Measurements from ENCODE around the gene MYO15B. TPM values are rescaled to one million over a fixed set of nuclear protein-coding genes. Genes with fewer than 3 reads are reported as not detected.

MYO15B gene
- total and polyA plus RNA-seq, 2 of the 13 experiments (the other 11 are each of a cell fraction or from before 2014, with no cell fraction given) = 2.8 to 8.1 TPM

DNA sequence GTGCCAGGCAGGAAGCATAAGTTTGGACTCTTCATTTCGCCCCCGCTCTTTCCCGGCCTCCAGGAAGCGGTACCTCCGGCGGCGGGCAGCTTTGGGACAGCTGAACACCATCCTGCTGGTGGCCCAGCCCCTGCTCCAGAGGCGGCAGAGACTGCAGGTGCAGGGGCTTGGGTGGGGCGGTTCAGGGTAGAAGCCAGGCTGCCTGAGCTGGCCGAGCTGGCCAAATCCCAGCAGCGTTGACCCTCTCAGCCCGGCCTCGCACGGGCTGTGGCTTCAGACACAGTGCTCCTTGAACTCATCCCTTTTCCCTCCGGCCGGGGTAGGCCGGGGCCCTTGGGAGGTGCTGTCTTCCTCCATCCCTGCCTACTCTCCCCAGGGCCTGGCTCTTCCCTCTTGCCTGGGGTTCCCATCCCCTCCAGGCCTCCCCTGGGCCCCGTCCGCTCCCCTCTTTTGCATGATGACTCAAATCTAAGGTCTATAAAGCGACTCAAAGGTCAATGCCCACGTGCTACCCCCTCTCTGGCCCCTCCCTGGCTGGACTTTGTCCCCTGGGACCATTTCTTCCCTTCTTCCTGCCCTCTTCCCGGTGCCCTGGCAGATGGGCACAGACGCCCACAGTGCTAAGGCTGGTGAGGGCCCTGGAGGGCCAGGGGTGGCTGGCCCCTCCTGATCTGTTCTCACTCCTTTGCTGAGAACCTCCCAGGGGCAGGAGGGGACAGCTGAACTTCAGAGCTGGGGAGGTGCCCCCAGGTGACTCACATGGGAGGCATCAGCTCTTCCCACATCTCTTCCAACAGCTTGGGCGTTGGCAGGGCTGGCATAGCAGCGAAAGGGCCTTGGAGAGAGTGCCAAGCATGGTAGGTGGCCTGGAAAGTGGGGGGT, 22.7 kb downstream of the MYO15B start (continued):
- no peak for TF ChIP-seq LRRFIP1 (CRISPR knock-in tag; conservative IDR thresholded peaks at IDR 0.05)
- TF ChIP-seq, protein P1, sequence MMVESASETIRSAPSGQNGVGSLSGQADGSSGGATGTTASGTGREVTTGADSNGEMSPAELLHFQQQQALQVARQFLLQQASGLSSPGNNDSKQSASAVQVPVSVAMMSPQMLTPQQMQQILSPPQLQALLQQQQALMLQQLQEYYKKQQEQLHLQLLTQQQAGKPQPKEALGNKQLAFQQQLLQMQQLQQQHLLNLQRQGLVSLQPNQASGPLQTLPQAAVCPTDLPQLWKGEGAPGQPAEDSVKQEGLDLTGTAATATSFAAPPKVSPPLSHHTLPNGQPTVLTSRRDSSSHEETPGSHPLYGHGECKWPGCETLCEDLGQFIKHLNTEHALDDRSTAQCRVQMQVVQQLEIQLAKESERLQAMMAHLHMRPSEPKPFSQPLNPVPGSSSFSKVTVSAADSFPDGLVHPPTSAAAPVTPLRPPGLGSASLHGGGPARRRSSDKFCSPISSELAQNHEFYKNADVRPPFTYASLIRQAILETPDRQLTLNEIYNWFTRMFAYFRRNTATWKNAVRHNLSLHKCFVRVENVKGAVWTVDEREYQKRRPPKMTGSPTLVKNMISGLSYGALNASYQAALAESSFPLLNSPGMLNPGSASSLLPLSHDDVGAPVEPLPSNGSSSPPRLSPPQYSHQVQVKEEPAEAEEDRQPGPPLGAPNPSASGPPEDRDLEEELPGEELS (CRISPR knock-in tag; IDR thresholded peaks at IDR 0.05) = no peak
- TF ChIP-seq PITX1 (CRISPR knock-in tag; IDR thresholded peaks at IDR 0.05) = 0 out of 2 replicates have a peak, but pooled peaks have one; percentile 18
- TF ChIP-seq RFX3 (CRISPR knock-in tag; IDR thresholded peaks at IDR 0.05) = no peak
- no peak for TF ChIP-seq ZNF530 (CRISPR knock-in tag; IDR thresholded peaks at IDR 0.05; ENCODE audit: low read depth)
- TF ChIP-seq ZNF782 (CRISPR knock-in tag; IDR thresholded peaks at IDR 0.05; ENCODE audit: borderline replicate concordance) = no peak
- no peak for TF ChIP-seq ZNF749 (CRISPR knock-in tag; IDR thresholded peaks at IDR 0.05; ENCODE audit: borderline replicate concordance)
- TF ChIP-seq RCOR2 (CRISPR knock-in tag; IDR thresholded peaks at IDR 0.05) = 0 out of 2 replicates have a peak, but pooled peaks have one; percentile 26
- no peak for TF ChIP-seq ZNF382 (CRISPR knock-in tag; IDR thresholded peaks at IDR 0.05; ENCODE audit: borderline replicate concordance)
- TF ChIP-seq ZSCAN9 (CRISPR knock-in tag; IDR thresholded peaks at IDR 0.05; ENCODE audit: borderline replicate concordance) = no peak
- TF ChIP-seq ZNF775 (CRISPR knock-in tag; IDR thresholded peaks at IDR 0.05; ENCODE audit: borderline replicate concordance) = no peak
- TF ChIP-seq NFIB (CRISPR knock-in tag; IDR thresholded peaks at IDR 0.05; ENCODE audit: borderline replicate concordance) = no peak
- TF ChIP-seq MAZ (IDR thresholded peaks at IDR 0.05; ENCODE audit: borderline replicate concordance, low read depth, low read length) = no peak
- peak; percentile 60; the same call in 1 of the 2 replicates for TF ChIP-seq MAZ (CRISPR knock-in tag; IDR thresholded peaks at IDR 0.05; ENCODE audit: low read depth)
- no peak for TF ChIP-seq ZNF431 (CRISPR knock-in tag; IDR thresholded peaks at IDR 0.05; ENCODE audit: borderline replicate concordance, low read depth)
- TF ChIP-seq TBX2 (CRISPR knock-in tag; IDR thresholded peaks at IDR 0.05; ENCODE audit: borderline replicate concordance) = no peak
- no peak for TF ChIP-seq ARID2 (CRISPR knock-in tag; IDR thresholded peaks at IDR 0.05; ENCODE audit: borderline replicate concordance)
- no peak for TF ChIP-seq NFRKB (IDR thresholded peaks at IDR 0.05)
- no peak for TF ChIP-seq ZNF20 (CRISPR knock-in tag; IDR thresholded peaks at IDR 0.05)
- TF ChIP-seq PBX2 (CRISPR knock-in tag; IDR thresholded peaks at IDR 0.05) = no peak
- TF ChIP-seq TAF15 (IDR thresholded peaks at IDR 0.05; ENCODE audit: low read depth, low read length, poor library complexity, severe bottlenecking) = peak; percentile 11
- TF ChIP-seq KDM3A (CRISPR knock-in tag; IDR thresholded peaks at IDR 0.05; ENCODE audit: low read depth) = peak; percentile 19; the same call in 1 of the 2 replicates
- no peak for TF ChIP-seq ZNF724P (CRISPR knock-in tag; IDR thresholded peaks at IDR 0.05; ENCODE audit: borderline replicate concordance)
- TF ChIP-seq SYNCRIP (IDR thresholded peaks at IDR 0.05; ENCODE audit: insufficient read depth, low read depth, low read length) = no peak
- TF ChIP-seq HDAC6 (IDR thresholded peaks at IDR 0.05; ENCODE audit: low read depth, low read length) = no peak

Data from HepG2 (cell line).